Measurements from ENCODE around the gene PEA15. TPM values are rescaled to one million over a fixed set of nuclear protein-coding genes. Genes with fewer than 3 reads are reported as not detected.

The PEA15 gene
- total RNA-seq, 1 experiment from 2014 or later = 44.0 TPM

- H2AFZ ChIP-seq (ENCODE audit: low read depth, low read length, poor library complexity, severe bottlenecking) = no peak overlapping the region
- no peak for ATAC-seq
- intact Hi-C loops (cut with micrococcal nuclease) = no loop called here
- H3K9me2 ChIP-seq (ENCODE audit: insufficient read depth) = no peaks in the 10 kb centered on the region
- H3K27ac ChIP-seq (ENCODE audit: low read depth, low read length) = no peak overlapping the region
- H3K79me2 ChIP-seq (ENCODE audit: insufficient read depth, low read length) = no peaks in the 10 kb centered on the region
- RAD21 ChIA-PET (ENCODE audit: low non-redundant PET in 1 of 2, low total read pairs in 2 of 2, uncharacterized antibody in 2 of 2, unreplicated experiment in 2 of 2) = no interaction called here
- H3K4me1 ChIP-seq (ENCODE audit: control insufficient read depth in 1 of 2, insufficient read depth in 2 of 2, low read length in 2 of 2) = no peaks in the 10 kb centered on the region
- CTCF ChIA-PET = interaction anchor here (0.7 to 1.1 kb wide), 2 partner anchors 85 to 210 kb away, joined by 3 read pairs; no protein-coding TSS in a partner anchor
- no TSS peak for BruUV-seq (replicated peaks)
- POLR2A ChIA-PET = no interaction called here
- H3K36me3 ChIP-seq (ENCODE audit: control insufficient read depth in 1 of 2, insufficient read depth in 2 of 2, low read length in 2 of 2) = no peaks in the 10 kb centered on the region
- H3K9ac ChIP-seq (ENCODE audit: low read length) = no peak overlapping the region
- DNase-seq (ENCODE audit: low read depth, low spot score) = no peak
- TF ChIP-seq SRF (IDR thresholded peaks at IDR 0.05; ENCODE audit: low read depth) = no peak
- H3K27me3 ChIP-seq (ENCODE audit: insufficient read depth, low read length) = no peaks in the 10 kb centered on the region
- no peak overlapping the region for H3K4me3 ChIP-seq (replicated peaks in 1 of 2; ENCODE audit: low read depth in 1 of 2, low read length in 2 of 2)
- H4K20me1 ChIP-seq (ENCODE audit: insufficient read depth) = no peaks in the 10 kb centered on the region
- no peak overlapping the region for H3K4me2 ChIP-seq (ENCODE audit: low read length)
- H3K9me3 ChIP-seq (ENCODE audit: control insufficient read depth in 1 of 2, insufficient read depth in 1 of 2, low read depth in 1 of 2, low read length in 2 of 2) = no peaks in the 10 kb centered on the region
These were observed 38.1 kb upstream of the PEA15 start for GRCh38 chr1:160167056-160167455.

- RAD21 ChIA-PET (ENCODE audit: low non-redundant PET in 1 of 2, low total read pairs in 2 of 2, uncharacterized antibody in 2 of 2, unreplicated experiment in 2 of 2) = no interaction called here
- H3K4me1 ChIP-seq (ENCODE audit: control insufficient read depth in 1 of 2, insufficient read depth in 2 of 2, low read length in 2 of 2) = no peaks in the 10 kb centered on the region
- no peak for ATAC-seq
- intact Hi-C loops (cut with micrococcal nuclease) = no loop called here
- no peak overlapping the region for H3K27ac ChIP-seq (ENCODE audit: low read depth, low read length)
- H3K36me3 ChIP-seq (ENCODE audit: control insufficient read depth in 1 of 2, insufficient read depth in 2 of 2, low read length in 2 of 2) = no peaks in the 10 kb centered on the region
- DNase-seq (ENCODE audit: low read depth, low spot score) = no peak
- H3K9me3 ChIP-seq (ENCODE audit: control insufficient read depth in 1 of 2, insufficient read depth in 1 of 2, low read depth in 1 of 2, low read length in 2 of 2) = no peaks in the 10 kb centered on the region
- no peaks in the 10 kb centered on the region for H3K9me2 ChIP-seq (ENCODE audit: insufficient read depth)
- no peaks in the 10 kb centered on the region; the same call in 1 of the 2 replicates for H3K27me3 ChIP-seq (ENCODE audit: insufficient read depth, low read length)
- TF ChIP-seq MAX (IDR thresholded peaks at IDR 0.05) (no peak), EZH2phosphoT487 (IDR thresholded peaks at IDR 0.05; ENCODE audit: borderline replicate concordance) (no peak), RAD21 (IDR thresholded peaks at IDR 0.05; ENCODE audit: low read depth) (no peak), POLR2A (IDR thresholded peaks at IDR 0.05; ENCODE audit: borderline replicate concordance, extremely low read depth, insufficient read depth, insufficient read length) (no peak), YY1 (IDR thresholded peaks at IDR 0.05; ENCODE audit: extremely low read depth, insufficient replicate concordance, low read depth, low read length) (no peak), CTCF (IDR thresholded peaks at IDR 0.05 in 2 of 3, conservative IDR thresholded peaks at IDR 0.05 in 1 of 3; ENCODE audit: borderline replicate concordance in 1 of 3, insufficient read depth in 1 of 3, low read depth in 2 of 3, low read length in 2 of 3) (peak in 2 of 3 experiments; percentile 21 to 44; a peak in 3 of 6 replicates), FOSL1 (IDR thresholded peaks at IDR 0.05; ENCODE audit: low read depth) (no peak), ZNF274 (IDR thresholded peaks at IDR 0.05; ENCODE audit: low read depth, low read length) (no peak)
- no TSS peak for BruUV-seq (replicated peaks)
- CTCF ChIA-PET = interaction anchor here (0.7 kb wide), 1 partner anchor 85 kb away, joined by 3 read pairs; no protein-coding TSS in a partner anchor
- H3K4me2 ChIP-seq (ENCODE audit: low read length) = no peak overlapping the region
- H3K79me2 ChIP-seq (ENCODE audit: insufficient read depth, low read length) = no peaks in the 10 kb centered on the region
- H4K20me1 ChIP-seq (ENCODE audit: insufficient read depth) = no peaks in the 10 kb centered on the region
- H2AFZ ChIP-seq (ENCODE audit: low read depth, low read length, poor library complexity, severe bottlenecking) = no peak overlapping the region
- POLR2A ChIA-PET = no interaction called here
- H3K9ac ChIP-seq (ENCODE audit: low read length) = no peak overlapping the region
- H3K4me3 ChIP-seq (replicated peaks in 1 of 2; ENCODE audit: low read depth in 1 of 2, low read length in 2 of 2) = no peak overlapping the region
These were observed 37.6 kb upstream of the PEA15 start for GRCh38 chr1:160167580-160167979.
